GM18498 (cell line): Measurements from ENCODE around the gene MYO10.
A peak's percentile ranks its signal among the peaks of the same experiment; 100 is the strongest.

Experiments
- ATAC-seq: cut with Tn5 transposase; IDR thresholded peaks from one replicate; pipeline ENCODE4 v1.9.1; 2021; ENCODE audit warnings: mild to moderate bottlenecking, moderate library complexity; ENCODE audit not compliant: unreplicated experiment

MYO10 gene

GRCh38 chr5:16644301-16644889, 291.7 kb downstream of the MYO10 start:
- ATAC-seq: no peak

- no peak for ATAC-seq
These were observed 293.2 kb downstream of the MYO10 start for GRCh38 chr5:16642867-16643266.

- ATAC-seq: no peak
These were observed 296.9 kb downstream of the MYO10 start for GRCh38 chr5:16639206-16639605.

- no peak for ATAC-seq
These were observed 307.7 kb downstream of the MYO10 start for GRCh38 chr5:16628376-16628775.

GRCh38 chr5:16626696-16627264, 309.3 kb downstream of the MYO10 start:
- ATAC-seq: peak; percentile 88

- no peak for ATAC-seq
These were observed 311.0 kb downstream of the MYO10 start for GRCh38 chr5:16625096-16625495.

- no peak for ATAC-seq
These were observed 317.0 kb downstream of the MYO10 start for GRCh38 chr5:16619136-16619535.

GRCh38 chr5:16618138-16618897, 317.8 kb downstream of the MYO10 start:
- ATAC-seq: no peak

GRCh38 chr5:16617274-16617968, 318.7 kb downstream of the MYO10 start:
- peak; percentile 3 for ATAC-seq

GRCh38 chr5:16616536-16617273, 319.4 kb downstream of the MYO10 start, which contains the start of gene RETREG1:
TSS of gene RETREG1 (minus strand) at chr5:16616997. CDS start at chr5:16616971, 26 bp downstream.
- peak; percentile 77 for ATAC-seq

- no peak for ATAC-seq
These were observed 320.1 kb downstream of the MYO10 start for GRCh38 chr5:16615741-16616535.

- no peak for ATAC-seq
These were observed 324.1 kb downstream of the MYO10 start for GRCh38 chr5:16612007-16612406.
